GM23338 (cell line): ENCODE data around the gene CES2. TPM values are rescaled to one million over a fixed set of nuclear protein-coding genes. Genes with fewer than 3 reads are reported as not detected.

ENCODE experiments used
- ATAC-seq: fragments of 200-7000 bp; cut with Tn5 transposase; 3 replicates; pipeline ENCODE4 v1.9.1; 2020
- DNase-seq: peaks from one replicate; pipeline ENCODE4 v3.0.0-alpha.2; 2015; ENCODE audit warnings: low spot score
- H2AFZ ChIP-seq: fragments of 200-600 bp; sonication (generic); 2 replicates; pipeline ENCODE4 v1.8.0; 2016; ENCODE audit warnings: antibody characterized with exemption, mild to moderate bottlenecking, moderate library complexity
- H3F3A ChIP-seq: fragments of 200-600 bp; sonication (generic); replicated peaks from 2 replicates; pipeline ENCODE4 v1.8.0; 2017; ENCODE audit warnings: antibody characterized with exemption, mixed run types, low read depth
- H3K27ac ChIP-seq: fragments of 200-600 bp; sonication (generic); 2 replicates; pipeline ENCODE4 v1.6.1; 2016; ENCODE audit warnings: low read depth
- H3K27me3 ChIP-seq: fragments of 200-600 bp; sonication (generic); 2 replicates; pipeline ENCODE4 v1.8.0; 2016; ENCODE audit warnings: mild to moderate bottlenecking, mixed run types, moderate library complexity; ENCODE audit not compliant: insufficient read depth
- H3K36me3 ChIP-seq: fragments of 200-600 bp; sonication (generic); 2 replicates; pipeline ENCODE4 v1.8.0; 2016; ENCODE audit warnings: mild to moderate bottlenecking; ENCODE audit not compliant: insufficient read depth
- H3K4me1 ChIP-seq: fragments of 200-600 bp; sonication (generic); 2 replicates; pipeline ENCODE4 v1.8.0; 2016; ENCODE audit warnings: mild to moderate bottlenecking, moderate library complexity; ENCODE audit not compliant: insufficient read depth
- H3K4me2 ChIP-seq: fragments of 200-600 bp; sonication (generic); 2 replicates; pipeline ENCODE4 v1.7.1; 2017; ENCODE audit warnings: mixed run types
- H3K4me3 ChIP-seq: fragments of 200-600 bp; sonication (generic); 2 replicates; pipeline ENCODE4 v1.6.1; 2016; ENCODE audit warnings: mixed run types
- H3K79me2 ChIP-seq: fragments of 200-600 bp; sonication (generic); replicated peaks from 2 replicates; pipeline ENCODE4 v1.8.0; 2017; ENCODE audit warnings: mild to moderate bottlenecking; ENCODE audit not compliant: insufficient read depth
- H3K9me2 ChIP-seq: fragments of 200-600 bp; sonication (generic); 2 replicates; pipeline ENCODE4 v1.8.0; 2017; ENCODE audit not compliant: insufficient read depth
- H4K20me1 ChIP-seq: fragments of 200-600 bp; sonication (generic); replicated peaks from 2 replicates; pipeline ENCODE4 v1.8.0; 2017; ENCODE audit warnings: mild to moderate bottlenecking; ENCODE audit not compliant: insufficient read depth
- H3K27ac Mint-ChIP-seq: 2 replicates; pipeline ENCODE4 v1.8.0; 2020; ENCODE audit warnings: inconsistent platforms, mild to moderate bottlenecking, moderate library complexity, mixed read lengths
- H3K27me3 Mint-ChIP-seq: 3 replicates; pipeline ENCODE4 v1.8.0; 2022; ENCODE audit warnings: low read depth, mild to moderate bottlenecking, moderate library complexity, mixed read lengths, inconsistent platforms; ENCODE audit not compliant: insufficient read depth, poor library complexity
- H3K36me3 Mint-ChIP-seq: 3 replicates; pipeline ENCODE4 v1.8.0; 2021; ENCODE audit warnings: low read depth, mild to moderate bottlenecking, inconsistent platforms, moderate library complexity, mixed read lengths
- H3K4me1 Mint-ChIP-seq: 3 replicates; pipeline ENCODE4 v1.8.0; 2020; ENCODE audit warnings: mild to moderate bottlenecking, inconsistent platforms, mixed read lengths
- H3K4me3 Mint-ChIP-seq: 3 replicates; pipeline ENCODE4 v1.8.0; 2021; ENCODE audit warnings: moderate library complexity, mild to moderate bottlenecking, inconsistent platforms, mixed read lengths
- H3K9me3 Mint-ChIP-seq: 3 replicates; pipeline ENCODE4 v1.8.0; 2020; ENCODE audit warnings: moderate library complexity, mild to moderate bottlenecking, inconsistent platforms, mixed read lengths
- CREB1 ChIP-seq: fragments of 250-450 bp; sonication (Bioruptor Pico); IDR thresholded peaks from 2 replicates; pipeline ENCODE4 v1.5.0; 2020; ENCODE audit warnings: low read depth, mild to moderate bottlenecking, moderate library complexity
- CTCF ChIP-seq, 2 experiments: fragments of 200-600 bp in 1 of 2; sonication (generic) in 1 of 2; conservative IDR thresholded peaks; 2 replicates each; pipeline versions ENCODE4 v1.5.1 to v1.6.1; 2016 to 2017; ENCODE audit warnings: antibody characterized with exemption in 2 of 2, low read depth in 2 of 2, mild to moderate bottlenecking in 2 of 2, moderate library complexity in 1 of 2
- ETS1 ChIP-seq: IDR thresholded peaks from 2 replicates; pipeline ENCODE4 v1.6.1; 2016; ENCODE audit warnings: antibody characterized with exemption
- EZH2 ChIP-seq: fragments of 200-600 bp; sonication (generic); IDR thresholded peaks from one replicate; pipeline ENCODE4 v1.8.0; 2017; ENCODE audit warnings: antibody characterized with exemption, mild to moderate bottlenecking, low read depth; ENCODE audit not compliant: unreplicated experiment
- EZH2phosphoT487 ChIP-seq: fragments of 200-600 bp; sonication (generic); IDR thresholded peaks from one replicate; pipeline ENCODE4 v1.8.1; 2018; ENCODE audit warnings: antibody characterized with exemption; ENCODE audit not compliant: unreplicated experiment
- JUNB ChIP-seq: IDR thresholded peaks from one replicate; pipeline ENCODE4 v1.6.1; 2016; ENCODE audit warnings: antibody characterized with exemption; ENCODE audit not compliant: unreplicated experiment
- NANOG ChIP-seq: IDR thresholded peaks from 2 replicates; pipeline ENCODE4 v1.6.1; 2016; ENCODE audit warnings: antibody characterized with exemption, borderline replicate concordance
- POLR2AphosphoS5 ChIP-seq: IDR thresholded peaks from 2 replicates; pipeline ENCODE4 v1.6.1; 2016; ENCODE audit warnings: antibody characterized with exemption, low read depth
- REST ChIP-seq: IDR thresholded peaks from one replicate; pipeline ENCODE4 v1.6.1; 2018; ENCODE audit warnings: antibody characterized with exemption; ENCODE audit not compliant: unreplicated experiment
- STAT1 ChIP-seq: IDR thresholded peaks from one replicate; pipeline ENCODE4 v1.6.1; 2016; ENCODE audit warnings: antibody characterized with exemption; ENCODE audit not compliant: unreplicated experiment
- ZNF114 ChIP-seq: fragments of 250-450 bp; sonication (Bioruptor Pico); IDR thresholded peaks from 2 replicates; pipeline ENCODE4 v1.5.0; 2020; ENCODE audit warnings: mild to moderate bottlenecking, moderate library complexity
- ZNF331 ChIP-seq: fragments of 250-450 bp; sonication (Bioruptor Pico); IDR thresholded peaks from 2 replicates; pipeline ENCODE4 v1.5.0; 2020; ENCODE audit warnings: low read depth, mild to moderate bottlenecking, moderate library complexity
- ZNF462 ChIP-seq: fragments of 250-450 bp; sonication (Bioruptor Pico); IDR thresholded peaks from 2 replicates; pipeline ENCODE4 v1.5.0; 2020; ENCODE audit warnings: mild to moderate bottlenecking, moderate library complexity
- polyA plus RNA-seq: library from polyadenylated mRNA; unstranded; fragments of >200 nt; fragmentation: Nextera tagmentation; extraction: Ambion mirVana; gene quantifications from 2 replicates; pipeline ENCODE4 v1.2.1, GENCODE V29; 2016
- total RNA-seq: library from RNA; depleted of rRNA; stranded (reverse); fragments of >200 nt; shearing (Covaris generic); gene quantifications from 2 replicates; pipeline ENCODE4 v1.2.3, GENCODE V29; 2014

The CES2 gene
- total and polyA plus RNA-seq, 2 experiments from 2014 or later: 5.0 to 9.3 TPM

- Histone ChIP-seq H3K27ac (no peak overlapping the region), H4K20me1 (peaks cover 10% of the 10 kb centered on the region), H3K4me2 (no peak overlapping the region), H2AFZ (no peak overlapping the region), H3K79me2 (peaks cover 3% of the 10 kb centered on the region; the same call in 1 of the 2 replicates), H3K36me3 (no peaks in the 10 kb centered on the region), H3K9me2 (no peaks in the 10 kb centered on the region), H3K4me3 (no peak overlapping the region), H3K4me1 (peaks cover 8% of the 10 kb centered on the region), H3K27me3 (peaks cover 27% of the 10 kb centered on the region), H3F3A (0 out of 2 replicates have a peak, but pooled peaks cover 6% of the 10 kb centered on the region)
- DNase-seq (no peak), ATAC-seq (no peak)
- peaks cover 12% of the 10 kb centered on the region for H3K4me1 Mint-ChIP-seq
- no peaks in the 10 kb centered on the region for H3K9me3 Mint-ChIP-seq
- H3K27ac Mint-ChIP-seq: no peak overlapping the region
- H3K36me3 Mint-ChIP-seq: peaks cover 15% of the 10 kb centered on the region
- peaks cover 34% of the 10 kb centered on the region for H3K27me3 Mint-ChIP-seq
- peak overlapping the region; percentile 28; the same call in 1 of the 3 replicates for H3K4me3 Mint-ChIP-seq
- TF ChIP-seq EZH2phosphoT487: no peak
- no peak for TF ChIP-seq ZNF114 (CRISPR knock-in tag)
- no peak for TF ChIP-seq ZNF462
- no peak for TF ChIP-seq REST
- TF ChIP-seq NANOG: no peak
- no peak for TF ChIP-seq CREB1 (CRISPR knock-in tag)
- TF ChIP-seq CTCF (conservative IDR thresholded peaks at IDR 0.05; ENCODE audit: low read depth in 2 of 2): no peak
- TF ChIP-seq STAT1: no peak
- no peak for TF ChIP-seq EZH2
- TF ChIP-seq ETS1: no peak
- no peak for TF ChIP-seq POLR2AphosphoS5
- no peak for TF ChIP-seq JUNB
- TF ChIP-seq ZNF331: no peak
Measured at GRCh38 chr16:66936889-66937554, 1.7 kb downstream of the CES2 start.
